Uterus (tissue), 4 donors: Measurements from ENCODE around the gene TSGA10. TPM values are rescaled to one million over a fixed set of nuclear protein-coding genes. Genes with fewer than 3 reads are reported as not detected.

Experiments
- DNase-seq, 2 donors: peaks; one replicate each; pipeline ENCODE4 v3.0.0-alpha.2; 2019 to 2020
- H3K27ac ChIP-seq, 2 donors: fragments of 200-600 bp; sonication (generic); 1 replicate in 1 of 2; 2 replicates in 1 of 2; pipeline ENCODE4 v1.5.1; 2016 to 2018
- H3K27me3 ChIP-seq, 2 donors: fragments of 200-600 bp; sonication (generic); one replicate each; pipeline ENCODE4 v1.5.1; 2018 to 2019; ENCODE audit warnings: control low read depth in 1 of 2
- H3K36me3 ChIP-seq, 2 donors: fragments of 200-600 bp; sonication (generic); one replicate each; pipeline ENCODE4 v1.5.1; 2019; ENCODE audit warnings: control low read depth in 1 of 2
- H3K4me1 ChIP-seq, 2 donors: fragments of 200-600 bp; sonication (generic); one replicate each; pipeline ENCODE4 v1.5.1; 2018 to 2019; ENCODE audit warnings: control low read depth in 1 of 2
- H3K4me3 ChIP-seq, 2 donors: fragments of 200-600 bp; sonication (generic); 1 replicate in 1 of 2; 2 replicates in 1 of 2; pipeline ENCODE4 v1.5.1; 2018 to 2019; ENCODE audit warnings: mild to moderate bottlenecking in 1 of 2
- H3K9me3 ChIP-seq, 2 donors: fragments of 200-600 bp; sonication (generic); one replicate each; pipeline ENCODE4 v1.5.1; 2019; ENCODE audit warnings: control low read depth in 1 of 2
- POLR2A ChIP-seq, 2 donors: fragments of 450-650 bp; IDR thresholded peaks; one replicate each; pipeline ENCODE4 v1.6.1; 2016; ENCODE audit warnings: antibody characterized with exemption in 2 of 2, mild to moderate bottlenecking in 1 of 2, moderate library complexity in 1 of 2
- intact Hi-C: fragments of 100-400 bp; cut with DNase I; formaldehyde crosslinking; loops from one replicate; pipeline ENCODE4 v1.15.1; 2023; ENCODE audit warnings: low total_unique reads
- total RNA-seq, 4 donors: library from RNA; depleted of rRNA in 3 of 4; stranded (reverse); fragments of >200 nt in 3 of 4; gene quantifications; one replicate each; pipeline versions ENCODE4 v1.1.0 to v1.2.4, GENCODE V29; 2014 to 2023
- TF ChIP-seq, protein P1 (sequence below), 4 experiments: fragments of 200-600 bp in 2 of 4; fragments of 450-650 bp in 2 of 4; sonication (generic) in 2 of 4; IDR thresholded peaks; one replicate each; pipeline ENCODE4 v1.5.1; 2016 to 2019; ENCODE audit warnings: antibody characterized with exemption in 4 of 4, mild to moderate bottlenecking in 2 of 4, moderate library complexity in 1 of 4
- donor health status: DM: yes; HTN: yes; CAD: no.

TSGA10 gene
- total RNA-seq, 4 donors from 2014 or later = 5.9 to 22.5 (median 16.2) TPM

DNA sequence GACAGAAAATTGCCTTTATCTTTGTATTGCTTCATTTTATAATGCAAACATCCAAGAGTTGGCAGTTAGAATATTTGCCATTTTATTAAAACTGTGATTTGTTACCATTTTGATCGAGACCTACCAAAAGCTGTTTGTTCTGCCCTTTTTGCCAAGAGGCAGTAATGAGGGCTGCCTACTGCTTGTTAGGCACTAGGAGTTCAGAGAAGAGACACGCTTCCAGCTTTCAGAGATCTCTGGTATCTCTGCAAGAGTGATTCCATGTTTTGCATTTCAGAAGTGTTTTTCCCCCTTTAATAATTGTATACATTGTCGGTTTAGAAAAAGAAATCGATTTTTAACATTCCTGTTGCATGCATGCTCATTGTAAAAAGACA lies 26.9 kb upstream of the TSGA10 start:
- TF ChIP-seq, protein P1, sequence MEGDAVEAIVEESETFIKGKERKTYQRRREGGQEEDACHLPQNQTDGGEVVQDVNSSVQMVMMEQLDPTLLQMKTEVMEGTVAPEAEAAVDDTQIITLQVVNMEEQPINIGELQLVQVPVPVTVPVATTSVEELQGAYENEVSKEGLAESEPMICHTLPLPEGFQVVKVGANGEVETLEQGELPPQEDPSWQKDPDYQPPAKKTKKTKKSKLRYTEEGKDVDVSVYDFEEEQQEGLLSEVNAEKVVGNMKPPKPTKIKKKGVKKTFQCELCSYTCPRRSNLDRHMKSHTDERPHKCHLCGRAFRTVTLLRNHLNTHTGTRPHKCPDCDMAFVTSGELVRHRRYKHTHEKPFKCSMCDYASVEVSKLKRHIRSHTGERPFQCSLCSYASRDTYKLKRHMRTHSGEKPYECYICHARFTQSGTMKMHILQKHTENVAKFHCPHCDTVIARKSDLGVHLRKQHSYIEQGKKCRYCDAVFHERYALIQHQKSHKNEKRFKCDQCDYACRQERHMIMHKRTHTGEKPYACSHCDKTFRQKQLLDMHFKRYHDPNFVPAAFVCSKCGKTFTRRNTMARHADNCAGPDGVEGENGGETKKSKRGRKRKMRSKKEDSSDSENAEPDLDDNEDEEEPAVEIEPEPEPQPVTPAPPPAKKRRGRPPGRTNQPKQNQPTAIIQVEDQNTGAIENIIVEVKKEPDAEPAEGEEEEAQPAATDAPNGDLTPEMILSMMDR (IDR thresholded peaks at IDR 0.05) = no peak
- no peak for TF ChIP-seq POLR2A (IDR thresholded peaks at IDR 0.05)
- peak overlapping the region; percentile 74 to 90 for H3K4me3 ChIP-seq
- no peak for DNase-seq
- peak overlapping the region; percentile 63 to 79 for H3K27ac ChIP-seq
- H3K36me3 ChIP-seq = no peaks in the 10 kb centered on the region
- no peaks in the 10 kb centered on the region for H3K27me3 ChIP-seq
- H3K9me3 ChIP-seq = no peaks in the 10 kb centered on the region
- intact Hi-C loops = loop anchor here (10.0 kb wide), 1 partner anchor 153 kb away; the partner anchor contains the start of genes EIF5B and TXNDC9
- H3K4me1 ChIP-seq = peaks cover 5 to 13% of the 10 kb centered on the region in 2 donors

DNA sequence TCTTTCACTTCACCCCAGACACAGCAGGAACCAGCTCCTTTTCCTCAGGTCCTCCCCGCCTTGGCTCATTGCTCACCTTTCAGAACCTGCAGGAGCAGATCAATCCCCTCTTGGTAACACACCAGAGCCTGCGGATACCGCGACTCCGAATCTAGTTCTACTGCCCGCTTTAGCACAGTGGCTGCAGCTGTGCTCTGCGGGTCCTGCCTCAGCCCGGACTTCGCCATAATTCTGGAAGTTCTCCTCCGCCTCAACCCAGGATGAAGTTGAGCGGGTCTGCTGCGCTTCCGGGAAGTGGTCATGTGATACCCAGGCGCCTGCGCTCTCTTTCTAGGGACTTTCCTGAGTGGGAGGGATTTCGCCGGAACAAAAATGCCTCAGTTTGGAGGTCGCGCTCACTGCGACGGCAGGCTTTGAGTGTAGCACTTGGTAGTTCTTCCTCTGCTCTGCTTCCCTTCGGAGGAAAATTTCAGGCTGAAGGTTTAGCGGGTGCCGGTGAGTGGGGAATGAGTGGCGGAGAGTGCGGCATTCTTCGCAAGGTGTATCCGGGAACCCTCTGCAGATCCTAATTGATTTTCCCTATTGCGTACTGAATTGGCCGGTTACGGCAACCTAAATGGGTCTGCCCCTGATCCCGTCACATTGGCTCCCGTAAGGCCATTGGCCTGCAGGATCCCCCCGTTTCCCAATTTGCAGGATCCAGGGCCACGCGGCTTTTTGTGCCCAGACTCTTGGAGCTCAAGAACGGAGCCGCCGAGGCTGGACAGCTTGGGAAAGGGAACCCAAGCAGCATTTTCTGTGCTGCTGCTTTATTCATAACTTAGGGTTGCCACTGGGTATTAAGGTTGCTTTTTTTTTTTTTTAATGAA lies 26.2 kb upstream of the TSGA10 start, which contains the start of the genes MITD1 and MRPL30:
MITD1 (minus strand) TSS at position 304 of the 869 bp plus-strand sequence; CDS start at position 227, 77 bp downstream.
MRPL30 (plus strand) TSS at position 430 of the 869 bp plus-strand sequence. CDS start 5,020 bp downstream, outside the sequence.
- H3K4me3 ChIP-seq = peak within 1 kb of the TSS; percentile 74 to 90
- no peaks in the 10 kb centered on the region for H3K36me3 ChIP-seq
- TF ChIP-seq, protein P1 (IDR thresholded peaks at IDR 0.05) = no peak
- peak; percentile 42 to 66 for TF ChIP-seq POLR2A (IDR thresholded peaks at IDR 0.05)
- no peaks in the 10 kb centered on the region for H3K9me3 ChIP-seq
- no peaks in the 10 kb centered on the region for H3K27me3 ChIP-seq
- peak within 1 kb of the TSS; percentile 63 to 79 for H3K27ac ChIP-seq
- intact Hi-C loops = loop anchor here (10.0 kb wide), 1 partner anchor 154 kb away; the partner anchor contains the start of genes EIF5B and TXNDC9
- H3K4me1 ChIP-seq = peaks cover 5 to 13% of the 10 kb centered on the region in 2 donors
- DNase-seq = peak; percentile 91 to 93

DNA sequence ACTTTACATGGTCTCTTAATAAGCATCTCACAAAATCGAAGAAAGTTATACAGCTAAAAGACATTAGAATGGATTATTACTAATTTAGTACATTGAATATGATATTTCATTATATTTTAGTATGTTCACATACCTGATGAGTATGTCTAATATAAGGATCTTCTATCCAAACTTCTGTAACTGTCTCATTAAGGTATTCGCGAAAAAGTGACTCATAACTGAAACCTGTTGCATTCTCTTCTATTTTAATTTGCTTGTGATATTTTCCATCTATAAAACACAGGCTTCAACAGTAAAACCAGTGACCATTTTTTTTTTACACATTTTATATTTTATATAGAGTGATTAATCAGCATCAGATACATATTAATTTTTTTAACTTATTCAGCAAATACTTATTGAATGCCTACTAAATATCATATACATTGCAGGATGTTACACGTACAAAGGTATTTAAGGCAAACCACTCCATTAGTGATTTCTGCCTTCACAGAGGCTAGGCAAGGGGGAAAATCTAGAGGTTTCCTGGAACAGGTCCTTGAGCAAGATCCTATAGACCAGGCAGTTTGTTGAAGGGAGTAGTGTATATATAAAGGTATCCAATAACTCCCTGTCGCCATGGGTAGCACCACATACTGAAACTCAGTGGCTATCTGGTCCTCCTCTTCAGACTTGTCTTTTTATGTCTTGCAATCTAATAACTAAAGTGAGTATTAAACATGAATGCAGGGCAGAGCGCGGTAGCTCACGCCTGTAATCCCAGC lies 16.8 kb upstream of the TSGA10 start:
- peaks cover 0 to 2% of the 10 kb centered on the region in 2 donors for H3K36me3 ChIP-seq
- no peak for TF ChIP-seq POLR2A (IDR thresholded peaks at IDR 0.05)
- TF ChIP-seq, protein P1 (IDR thresholded peaks at IDR 0.05) = no peak

DNA sequence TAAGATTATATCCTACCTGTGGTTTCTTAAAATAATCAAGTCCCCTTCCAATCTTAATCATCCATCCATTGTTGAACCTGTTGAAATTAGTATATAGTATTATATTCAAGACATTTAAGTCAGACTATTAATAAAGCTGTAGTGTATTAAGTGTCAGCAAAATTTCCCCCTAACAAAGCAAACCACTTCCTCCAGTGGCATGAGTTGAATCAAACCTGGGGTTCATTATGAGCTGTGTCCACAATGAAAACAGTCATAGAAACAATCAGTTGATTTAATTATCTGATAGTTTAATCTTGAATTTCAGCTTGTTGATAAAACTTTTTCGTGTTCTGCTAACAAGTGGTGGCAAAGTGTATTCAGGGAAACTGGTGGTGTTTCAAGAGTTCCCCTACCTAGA lies 14.8 kb upstream of the TSGA10 start:
- intact Hi-C loops = no loop called here
- H3K4me1 ChIP-seq = no peaks in the 10 kb centered on the region
- H3K27me3 ChIP-seq = no peaks in the 10 kb centered on the region
- H3K27ac ChIP-seq = no peak overlapping the region
- H3K36me3 ChIP-seq = peaks cover 0 to 2% of the 10 kb centered on the region in 2 donors
- no peak for DNase-seq
- no peaks in the 10 kb centered on the region for H3K9me3 ChIP-seq
- TF ChIP-seq POLR2A (IDR thresholded peaks at IDR 0.05) = no peak
- TF ChIP-seq, protein P1 (IDR thresholded peaks at IDR 0.05) = no peak
- H3K4me3 ChIP-seq = no peak overlapping the region

More for the DNA sequence above, 16.8 kb upstream of the TSGA10 start:
- no peaks in the 10 kb centered on the region for H3K27me3 ChIP-seq
- intact Hi-C loops = no loop called here
- no peaks in the 10 kb centered on the region for H3K4me1 ChIP-seq
- DNase-seq = no peak
- H3K4me3 ChIP-seq = no peak overlapping the region
- no peaks in the 10 kb centered on the region for H3K9me3 ChIP-seq
- no peak overlapping the region for H3K27ac ChIP-seq
